ENCODE measurements around the gene AAK1.

- no peak for TF ChIP-seq CTCF (IDR thresholded peaks at IDR 0.05; ENCODE audit: insufficient read depth, low read depth, low read length)
- TF ChIP-seq EZH2 (IDR thresholded peaks at IDR 0.05; ENCODE audit: insufficient read depth, low read length): no peak
Measured at GRCh38 chr2:69612200-69612599, 31.3 kb downstream of the AAK1 start.

Data from astrocyte (in vitro differentiated cells and primary cell).